Brain microvascular endothelial cell (primary cell): ENCODE results near the gene ADORA1.

Source experiments
- DNase-seq: peaks from one replicate; pipeline ENCODE4 v3.0.0-alpha.2; 2020
- H3K27ac ChIP-seq: fragments of 250-450 bp; sonication (Bioruptor Pico); 2 replicates; pipeline ENCODE4 v1.5.1; 2020; ENCODE audit warnings: mild to moderate bottlenecking, moderate library complexity
- H3K27me3 ChIP-seq: fragments of 250-450 bp; sonication (Bioruptor Pico); replicated peaks from 2 replicates; pipeline ENCODE4 v1.5.1; 2020; ENCODE audit warnings: mild to moderate bottlenecking
- H3K36me3 ChIP-seq: fragments of 250-450 bp; sonication (Bioruptor Pico); replicated peaks from 2 replicates; pipeline ENCODE4 v1.5.1; 2020; ENCODE audit warnings: mild to moderate bottlenecking
- H3K4me3 ChIP-seq: 2 replicates; pipeline ENCODE4 v1.5.1; 2011; ENCODE audit warnings: low read depth, mild to moderate bottlenecking, control low read depth, low read length, moderate library complexity
- in situ Hi-C: cut with HindIII; loops from 2 replicates; pipeline ENCODE4 v1.10.0; 2017; ENCODE audit warnings: low sequenced_read_pairs, low pct_ligation_motif_present
- TF ChIP-seq, protein P1 (sequence below): IDR thresholded peaks from 2 replicates; pipeline ENCODE4 v1.5.1; 2011; ENCODE audit warnings: low read depth, mild to moderate bottlenecking, moderate library complexity, low read length, control low read depth, inconsistent platforms; ENCODE audit errors: missing control alignments

Gene ADORA1

DNA sequence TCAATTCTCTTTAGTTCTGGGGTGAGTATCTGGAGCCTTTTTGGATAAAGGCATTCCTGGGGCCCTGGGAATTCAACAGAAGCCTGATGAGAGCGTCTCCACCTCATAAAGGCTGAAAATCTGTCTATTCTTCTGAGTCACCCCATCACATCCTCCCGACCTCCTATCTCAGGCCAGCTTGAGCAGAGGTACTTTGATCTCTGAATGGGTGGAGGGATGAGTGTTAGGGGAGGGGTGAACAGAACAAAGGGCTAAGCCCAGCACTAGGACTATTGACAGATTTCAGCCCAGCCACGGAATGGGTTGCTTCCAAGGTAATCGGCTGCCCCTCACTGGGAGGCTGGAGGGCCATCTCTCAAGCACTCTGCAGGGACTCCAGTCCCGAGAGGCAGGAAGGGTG is 50.6 kb downstream of the ADORA1 start:
- H3K4me3 ChIP-seq = no peak overlapping the region
- in situ Hi-C loops = no loop called here
- H3K27ac ChIP-seq = no peak overlapping the region

GRCh38 chr1:203178821-203179666 is 51.5 kb downstream of the ADORA1 start:
- TF ChIP-seq, protein P1, sequence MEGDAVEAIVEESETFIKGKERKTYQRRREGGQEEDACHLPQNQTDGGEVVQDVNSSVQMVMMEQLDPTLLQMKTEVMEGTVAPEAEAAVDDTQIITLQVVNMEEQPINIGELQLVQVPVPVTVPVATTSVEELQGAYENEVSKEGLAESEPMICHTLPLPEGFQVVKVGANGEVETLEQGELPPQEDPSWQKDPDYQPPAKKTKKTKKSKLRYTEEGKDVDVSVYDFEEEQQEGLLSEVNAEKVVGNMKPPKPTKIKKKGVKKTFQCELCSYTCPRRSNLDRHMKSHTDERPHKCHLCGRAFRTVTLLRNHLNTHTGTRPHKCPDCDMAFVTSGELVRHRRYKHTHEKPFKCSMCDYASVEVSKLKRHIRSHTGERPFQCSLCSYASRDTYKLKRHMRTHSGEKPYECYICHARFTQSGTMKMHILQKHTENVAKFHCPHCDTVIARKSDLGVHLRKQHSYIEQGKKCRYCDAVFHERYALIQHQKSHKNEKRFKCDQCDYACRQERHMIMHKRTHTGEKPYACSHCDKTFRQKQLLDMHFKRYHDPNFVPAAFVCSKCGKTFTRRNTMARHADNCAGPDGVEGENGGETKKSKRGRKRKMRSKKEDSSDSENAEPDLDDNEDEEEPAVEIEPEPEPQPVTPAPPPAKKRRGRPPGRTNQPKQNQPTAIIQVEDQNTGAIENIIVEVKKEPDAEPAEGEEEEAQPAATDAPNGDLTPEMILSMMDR = no peak
- Histone ChIP-seq H3K36me3 (no peaks in the 10 kb centered on the region), H3K4me3 (no peak overlapping the region), H3K27ac (no peak overlapping the region), H3K27me3 (no peaks in the 10 kb centered on the region)
- DNase-seq = no peak
- in situ Hi-C loops = no loop called here

More for the DNA sequence above, 50.6 kb downstream of the ADORA1 start:
- TF ChIP-seq, protein P1 = no peak
- peak; percentile 6 for DNase-seq
- no peaks in the 10 kb centered on the region for H3K36me3 ChIP-seq
- H3K27me3 ChIP-seq = no peaks in the 10 kb centered on the region

GRCh38 chr1:203179667-203180005 is 52.1 kb downstream of the ADORA1 start:
- DNase-seq = no peak
- H3K36me3 ChIP-seq = no peaks in the 10 kb centered on the region
- TF ChIP-seq, protein P1 = no peak
- in situ Hi-C loops = no loop called here
- no peaks in the 10 kb centered on the region for H3K27me3 ChIP-seq
- no peak overlapping the region for H3K4me3 ChIP-seq
- H3K27ac ChIP-seq = no peak overlapping the region

- no peak for DNase-seq
- in situ Hi-C loops = no loop called here
- TF ChIP-seq, protein P1 = no peak
- H3K27ac ChIP-seq = no peak overlapping the region
- H3K27me3 ChIP-seq = no peaks in the 10 kb centered on the region
- H3K36me3 ChIP-seq = no peaks in the 10 kb centered on the region
- H3K4me3 ChIP-seq = no peak overlapping the region
These were observed 53.2 kb downstream of the ADORA1 start for GRCh38 chr1:203180611-203181330.

DNA sequence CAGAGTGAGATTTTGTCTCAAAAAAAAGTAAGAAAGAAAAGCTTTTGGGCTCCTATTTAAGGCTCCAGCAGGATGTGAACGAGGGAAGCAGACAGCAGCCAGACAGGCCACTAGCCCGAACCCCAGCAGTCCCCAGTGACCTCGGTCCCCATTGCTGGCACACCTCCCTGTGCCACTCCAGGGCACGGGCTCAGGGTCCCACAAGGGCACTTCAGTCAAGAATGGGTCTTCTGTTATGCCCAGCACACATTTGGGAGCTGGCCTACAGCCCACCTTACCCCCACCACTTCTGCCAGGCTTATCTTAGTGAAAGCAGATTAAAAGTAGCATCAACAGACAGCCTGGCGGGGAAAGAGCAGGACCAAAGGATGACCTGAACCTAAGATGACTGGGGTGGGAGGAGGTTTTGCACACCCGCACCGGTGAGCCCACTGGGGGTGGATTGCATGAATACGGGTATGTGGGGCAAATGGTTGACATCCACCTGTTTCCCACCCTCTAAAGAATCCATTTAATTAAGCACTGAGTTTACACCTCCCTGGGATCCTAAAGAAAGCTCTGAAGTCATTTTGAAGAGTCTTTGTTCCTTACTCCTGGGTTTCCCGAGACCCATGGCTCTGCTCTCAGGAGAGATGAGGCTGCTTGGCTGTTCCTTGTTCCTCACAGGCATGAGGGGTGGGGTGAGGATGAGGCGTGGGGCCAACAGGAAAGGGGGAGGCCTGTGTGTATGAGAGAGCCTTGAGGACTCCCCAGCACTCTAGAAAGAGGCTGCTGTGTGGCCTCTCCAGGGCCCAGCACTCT is 54.3 kb downstream of the ADORA1 start:
- in situ Hi-C loops = no loop called here
- Histone ChIP-seq H3K36me3 (no peaks in the 10 kb centered on the region), H3K27ac (no peak overlapping the region), H3K4me3 (no peak overlapping the region), H3K27me3 (no peaks in the 10 kb centered on the region)
- TF ChIP-seq, protein P1 = no peak
- no peak for DNase-seq
